DND-41 (cell line): ENCODE measurements around the gene SLC6A3.

Source experiments
- CTCF ChIP-seq: IDR thresholded peaks from 2 replicates; pipeline ENCODE4 v1.5.1; 2012; ENCODE audit warnings: borderline replicate concordance, low read length, moderate library complexity, mild to moderate bottlenecking; ENCODE audit not compliant: poor library complexity, severe bottlenecking; ENCODE audit errors: extremely low read depth
- EZH2 ChIP-seq: IDR thresholded peaks from 3 replicates; pipeline ENCODE4 v1.6.1; 2012; ENCODE audit warnings: borderline replicate concordance, low read depth, mild to moderate bottlenecking, moderate library complexity, low read length, inconsistent platforms; ENCODE audit not compliant: severe bottlenecking

DNA sequence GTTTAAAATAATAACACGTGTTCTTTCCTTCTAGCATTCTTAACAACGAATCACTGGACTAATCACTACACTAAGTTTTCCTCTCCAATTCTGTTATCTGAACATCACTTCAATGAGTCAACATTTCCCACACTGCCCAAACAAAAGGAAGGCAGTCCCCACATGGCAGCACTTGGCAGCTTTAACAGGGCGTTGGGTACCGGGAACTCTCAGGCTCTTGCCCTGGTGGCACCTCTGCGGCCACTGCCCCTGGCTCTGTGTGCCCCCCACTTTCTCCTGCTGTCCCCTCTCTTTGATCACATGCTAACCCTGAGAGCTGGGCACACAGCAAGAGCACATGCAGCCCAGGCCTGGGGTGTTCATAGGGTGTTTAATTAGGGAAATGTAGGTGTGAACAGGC, 15.7 kb downstream of the SLC6A3 start:
- no peak for TF ChIP-seq CTCF
- no peak for TF ChIP-seq EZH2
